HG03354 (cell line): ENCODE data around the gene TCF19.

Experiments
- ATAC-seq: cut with Tn5 transposase; IDR thresholded peaks from one replicate; pipeline ENCODE4 v1.9.1; 2021; ENCODE audit warnings: mild to moderate bottlenecking; ENCODE audit not compliant: unreplicated experiment, poor library complexity, severe bottlenecking

TCF19 gene

GRCh38 chr6:31158140-31158862 is at the start of gene TCF19:
Gene TCF19, plus strand, starts transcription at chr6:31158589. Its CDS starts 881 bp downstream, at chr6:31159470.
- ATAC-seq, result peak; percentile 89

GRCh38 chr6:31110825-31111582 is 47.4 kb upstream of the TCF19 start:
- no peak for ATAC-seq

- no peak for ATAC-seq
These were observed 46.7 kb upstream of the TCF19 start for GRCh38 chr6:31111712-31112111.

GRCh38 chr6:31112478-31112877 is 45.9 kb upstream of the TCF19 start, which contains the start of gene C6orf15:
Gene C6orf15, minus strand, starts transcription at chr6:31112575. Its CDS starts 20 bp downstream, at chr6:31112555.
- ATAC-seq, result no peak

GRCh38 chr6:31113861-31114540 is 44.4 kb upstream of the TCF19 start:
- ATAC-seq, result no peak

- no peak for ATAC-seq
These were observed 43.9 kb upstream of the TCF19 start, which contains the start of gene PSORS1C1 for GRCh38 chr6:31114541-31114878. Gene PSORS1C1, plus strand, starts transcription at chr6:31114800. Its CDS starts 14,833 bp downstream, at chr6:31129633.

- no peak for ATAC-seq
These were observed 43.2 kb upstream of the TCF19 start for GRCh38 chr6:31114970-31115849.

- ATAC-seq, result no peak
These were observed 42.3 kb upstream of the TCF19 start for GRCh38 chr6:31115941-31116560.

GRCh38 chr6:31116661-31117385 is 41.6 kb upstream of the TCF19 start:
- no peak for ATAC-seq

GRCh38 chr6:31118178-31118577 is 40.2 kb upstream of the TCF19 start:
- no peak for ATAC-seq

GRCh38 chr6:31120151-31120915 is 38.1 kb upstream of the TCF19 start, which contains the start of gene CDSN:
Gene CDSN, minus strand, starts transcription at chr6:31120446. Its CDS starts 27 bp downstream, at chr6:31120419.
- no peak for ATAC-seq

GRCh38 chr6:31121131-31121790 is 37.1 kb upstream of the TCF19 start:
- ATAC-seq, result no peak

- no peak for ATAC-seq
These were observed 35.3 kb upstream of the TCF19 start for GRCh38 chr6:31122791-31123706.

GRCh38 chr6:31125162-31125561 is 33.2 kb upstream of the TCF19 start:
- ATAC-seq, result no peak

GRCh38 chr6:31125586-31126363 is 32.6 kb upstream of the TCF19 start:
- ATAC-seq, result no peak
